ENCODE results near the gene RALGPS1. TPM values are rescaled to one million over a fixed set of nuclear protein-coding genes. Genes with fewer than 3 reads are reported as not detected.

The RALGPS1 gene
- total RNA-seq, 2 donors from 2014 or later, result 15.3 to 79.4 TPM

DNA sequence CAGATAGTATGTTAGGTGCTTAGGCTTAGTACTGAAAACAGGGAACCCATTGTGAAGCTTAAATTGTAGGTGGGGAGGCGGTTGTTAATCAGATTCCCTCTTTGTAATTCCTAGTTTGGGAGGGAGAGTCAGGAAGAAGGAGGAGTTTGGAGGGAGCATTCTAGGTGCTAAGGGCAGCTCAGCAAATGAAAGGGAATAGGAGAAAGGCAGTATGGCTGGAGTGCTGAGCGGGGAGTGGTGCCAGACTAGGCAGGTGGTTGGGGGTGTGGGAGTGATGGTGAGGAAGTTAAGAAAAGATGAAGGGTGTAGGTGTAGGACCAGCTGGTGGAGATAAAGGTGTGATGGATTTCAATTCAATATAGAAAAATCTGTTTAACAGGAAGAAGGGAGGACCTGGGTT is 338.9 kb downstream of the RALGPS1 start:
- ATAC-seq (no peak), DNase-seq (no peak)
- intact Hi-C loops (cut with DNase I), result no loop called here
- no peaks in the 10 kb centered on the region for H3K36me3 ChIP-seq (replicated peaks in 1 of 2; ENCODE audit: insufficient read depth in 1 of 2, low read depth in 2 of 2)
- WGBS, 2 donors, result 90 to 96% methylated on average over 2 of the region's 2 CpGs
- no peaks in the 10 kb centered on the region for H3K9me3 ChIP-seq
- TF ChIP-seq, protein P1, sequence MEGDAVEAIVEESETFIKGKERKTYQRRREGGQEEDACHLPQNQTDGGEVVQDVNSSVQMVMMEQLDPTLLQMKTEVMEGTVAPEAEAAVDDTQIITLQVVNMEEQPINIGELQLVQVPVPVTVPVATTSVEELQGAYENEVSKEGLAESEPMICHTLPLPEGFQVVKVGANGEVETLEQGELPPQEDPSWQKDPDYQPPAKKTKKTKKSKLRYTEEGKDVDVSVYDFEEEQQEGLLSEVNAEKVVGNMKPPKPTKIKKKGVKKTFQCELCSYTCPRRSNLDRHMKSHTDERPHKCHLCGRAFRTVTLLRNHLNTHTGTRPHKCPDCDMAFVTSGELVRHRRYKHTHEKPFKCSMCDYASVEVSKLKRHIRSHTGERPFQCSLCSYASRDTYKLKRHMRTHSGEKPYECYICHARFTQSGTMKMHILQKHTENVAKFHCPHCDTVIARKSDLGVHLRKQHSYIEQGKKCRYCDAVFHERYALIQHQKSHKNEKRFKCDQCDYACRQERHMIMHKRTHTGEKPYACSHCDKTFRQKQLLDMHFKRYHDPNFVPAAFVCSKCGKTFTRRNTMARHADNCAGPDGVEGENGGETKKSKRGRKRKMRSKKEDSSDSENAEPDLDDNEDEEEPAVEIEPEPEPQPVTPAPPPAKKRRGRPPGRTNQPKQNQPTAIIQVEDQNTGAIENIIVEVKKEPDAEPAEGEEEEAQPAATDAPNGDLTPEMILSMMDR (IDR thresholded peaks at IDR 0.05), result no peak
- no peak for TF ChIP-seq POLR2A (IDR thresholded peaks at IDR 0.05)
- no peak overlapping the region for H3K4me3 ChIP-seq
- no peaks in the 10 kb centered on the region for H3K27me3 ChIP-seq
- no peak overlapping the region for H3K27ac ChIP-seq
- no peaks in the 10 kb centered on the region for H3K4me1 ChIP-seq

DNA sequence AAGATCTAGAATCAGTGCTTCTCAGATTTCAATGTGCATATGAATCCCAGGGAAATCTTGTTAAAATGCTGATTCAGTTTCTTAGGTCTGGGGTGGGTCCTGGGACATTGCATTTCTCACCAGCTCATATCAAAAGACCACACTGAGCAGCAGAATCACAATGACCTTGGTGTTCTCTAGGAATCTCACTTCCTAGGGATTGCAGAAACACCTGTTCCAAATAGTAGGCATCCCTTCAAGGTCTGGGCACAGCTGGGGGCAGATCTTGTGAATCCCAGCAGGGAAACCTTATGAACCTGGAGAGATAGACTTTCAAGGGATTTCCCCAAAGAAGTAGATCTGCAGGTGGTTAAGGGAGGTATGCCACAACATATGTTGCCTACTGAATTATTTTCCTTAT is 341.1 kb downstream of the RALGPS1 start:
- no peaks in the 10 kb centered on the region for H3K9me3 ChIP-seq
- H3K4me3 ChIP-seq, result no peak overlapping the region
- intact Hi-C loops (cut with DNase I), result no loop called here
- no peaks in the 10 kb centered on the region for H3K36me3 ChIP-seq (replicated peaks in 1 of 2; ENCODE audit: insufficient read depth in 1 of 2, low read depth in 2 of 2)
- no peak for TF ChIP-seq POLR2A (IDR thresholded peaks at IDR 0.05)
- TF ChIP-seq, protein P1 (IDR thresholded peaks at IDR 0.05), result no peak
- ATAC-seq (no peak), DNase-seq (no peak)
- H3K4me1 ChIP-seq, result no peaks in the 10 kb centered on the region
- no peak overlapping the region for H3K27ac ChIP-seq
- H3K27me3 ChIP-seq, result no peaks in the 10 kb centered on the region

DNA sequence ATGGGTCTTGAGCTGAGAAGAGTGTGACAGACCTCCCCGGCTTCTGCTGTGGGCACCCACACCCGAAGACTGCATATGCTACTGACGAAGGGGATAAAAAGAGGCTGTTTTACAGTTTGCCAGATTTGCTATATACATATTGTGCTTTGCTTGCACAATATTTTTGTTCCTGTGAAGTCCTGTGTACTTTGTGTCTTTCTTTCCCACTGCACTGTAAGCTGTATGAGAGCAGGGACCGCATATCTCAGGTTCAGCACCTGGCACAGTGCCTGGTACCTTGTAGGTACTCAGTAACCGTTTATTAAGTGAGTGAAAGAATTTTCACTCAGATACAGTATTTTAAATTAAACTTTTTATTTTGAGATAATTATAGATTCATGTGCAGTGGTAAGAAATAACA is 341.7 kb downstream of the RALGPS1 start:
- no peaks in the 10 kb centered on the region for H3K4me1 ChIP-seq
- DNase-seq, result peak in 2 of 4 donors; percentile 20 to 48
- intact Hi-C loops (cut with DNase I), result no loop called here
- no peak overlapping the region for H3K4me3 ChIP-seq
- WGBS, 2 donors, result 65 to 66% methylated on average over 5 of the region's 5 CpGs
- H3K36me3 ChIP-seq (replicated peaks in 1 of 2; ENCODE audit: insufficient read depth in 1 of 2, low read depth in 2 of 2), result no peaks in the 10 kb centered on the region
- ATAC-seq, result no peak
- no peak for TF ChIP-seq POLR2A (IDR thresholded peaks at IDR 0.05)
- TF ChIP-seq, protein P1 (IDR thresholded peaks at IDR 0.05), result no peak
- no peaks in the 10 kb centered on the region for H3K9me3 ChIP-seq
- H3K27ac ChIP-seq, result no peak overlapping the region
- H3K27me3 ChIP-seq, result no peaks in the 10 kb centered on the region

DNA sequence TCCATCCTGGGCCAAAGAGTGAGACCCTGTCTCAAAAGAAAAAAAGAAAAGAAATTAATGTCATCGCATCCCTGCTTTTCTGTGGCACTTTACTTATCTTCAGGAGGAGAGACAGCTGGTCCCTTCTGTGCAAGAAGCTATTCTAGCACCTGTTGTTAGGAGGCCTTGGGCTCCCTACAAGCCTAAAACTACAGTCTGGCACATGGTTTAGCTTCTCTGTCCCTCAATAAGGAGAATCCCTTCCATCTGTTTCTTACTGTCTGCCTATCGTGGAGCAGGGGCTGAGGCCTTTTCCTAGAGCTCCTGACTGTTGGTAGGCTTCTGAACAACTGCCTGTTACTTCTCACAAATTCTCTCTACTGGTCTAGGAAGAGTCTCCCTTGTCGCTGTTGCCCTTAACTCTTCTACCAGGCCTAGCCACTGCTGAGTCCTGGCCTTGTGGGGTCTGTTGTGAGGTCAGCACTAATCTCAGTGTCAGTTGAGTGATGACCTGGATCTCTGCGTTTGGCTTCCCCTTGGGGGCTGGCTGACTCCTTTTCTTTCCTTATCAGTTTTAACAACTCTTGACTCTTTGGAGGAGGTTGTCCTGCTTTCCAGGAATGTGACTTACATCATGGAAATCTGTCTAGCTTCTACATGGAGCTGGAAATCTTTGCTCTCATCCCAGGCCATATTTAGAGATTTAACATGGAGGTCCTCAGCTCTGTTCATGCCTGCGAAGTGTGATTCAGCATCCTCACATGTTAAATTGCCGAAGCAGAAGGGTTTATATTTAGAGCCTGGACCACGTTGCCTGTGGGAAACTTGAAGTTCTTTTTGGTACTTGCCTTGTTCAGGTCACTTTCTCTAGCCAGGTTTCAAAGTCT is 344.3 kb downstream of the RALGPS1 start:
- ATAC-seq (no peak), DNase-seq (no peak)
- intact Hi-C loops (cut with DNase I), result no loop called here
- Histone ChIP-seq H3K27ac (no peak overlapping the region), H3K4me3 (no peak overlapping the region), H3K36me3 (replicated peaks in 1 of 2; ENCODE audit: insufficient read depth in 1 of 2, low read depth in 2 of 2) (no peaks in the 10 kb centered on the region), H3K4me1 (no peaks in the 10 kb centered on the region), H3K27me3 (no peaks in the 10 kb centered on the region), H3K9me3 (no peaks in the 10 kb centered on the region)
- TF ChIP-seq, protein P1 (IDR thresholded peaks at IDR 0.05), result no peak
- TF ChIP-seq POLR2A (IDR thresholded peaks at IDR 0.05), result no peak
- WGBS, 2 donors, result 84% methylated on average over 7 of the region's 7 CpGs

DNA sequence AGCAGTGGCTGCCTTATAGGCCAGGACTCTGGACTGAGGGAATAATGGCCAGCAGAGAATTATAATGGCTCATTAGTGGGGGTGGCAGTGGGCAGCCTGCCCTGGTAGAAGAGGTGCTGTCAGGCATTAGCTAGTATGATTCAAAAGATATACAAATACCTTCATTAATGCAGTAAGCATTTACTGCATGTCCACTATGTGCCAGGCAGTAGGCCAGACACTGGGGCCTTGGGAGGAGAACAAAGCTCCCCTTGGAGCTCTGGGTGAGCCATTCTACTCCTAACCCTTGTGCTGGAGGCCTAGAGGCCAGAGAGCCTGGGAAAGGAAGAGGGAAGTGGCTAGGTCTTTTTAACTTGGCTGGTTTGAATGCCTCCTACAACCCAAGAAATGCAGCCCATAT is 348.0 kb downstream of the RALGPS1 start:
- no peak overlapping the region for H3K4me3 ChIP-seq
- no peaks in the 10 kb centered on the region for H3K9me3 ChIP-seq
- H3K27ac ChIP-seq, result no peak overlapping the region
- no peaks in the 10 kb centered on the region for H3K36me3 ChIP-seq (replicated peaks in 1 of 2; ENCODE audit: insufficient read depth in 1 of 2, low read depth in 2 of 2)
- TF ChIP-seq, protein P1 (IDR thresholded peaks at IDR 0.05), result no peak
- ATAC-seq (no peak), DNase-seq (no peak)
- intact Hi-C loops (cut with DNase I), result no loop called here
- no peaks in the 10 kb centered on the region for H3K27me3 ChIP-seq
- peaks cover 9% of the 10 kb centered on the region for H3K4me1 ChIP-seq
